Measurements from ENCODE around the gene NXPH4.

NXPH4 gene

GRCh38 chr12:57239587-57240065 is 23.0 kb downstream of the NXPH4 start:
- Histone ChIP-seq H2BK5ac (ENCODE audit: low read depth, low read length, poor library complexity) (no peak overlapping the region), H3K4me1 (ENCODE audit: control insufficient read depth in 1 of 2, insufficient read depth in 2 of 2, low read length in 2 of 2) (peaks cover 20 to 33% of the 10 kb centered on the region in 2 experiments), H3K27me3 (ENCODE audit: insufficient read depth, low read length) (peaks cover 68% of the 10 kb centered on the region), H3K4ac (ENCODE audit: low read depth, low read length) (no peak overlapping the region), H4K12ac (ENCODE audit: low read depth, low read length) (no peak overlapping the region), H2AK5ac (ENCODE audit: low read length) (no peak overlapping the region), H3K36me3 (ENCODE audit: control insufficient read depth in 1 of 2, insufficient read depth in 2 of 2, low read length in 2 of 2) (peaks cover under 1 to 1% of the 10 kb centered on the region in 2 experiments), H3K18ac (ENCODE audit: low read length) (no peak overlapping the region), H3K79me2 (ENCODE audit: control insufficient read depth, insufficient read depth, low read length, poor library complexity) (peaks cover 2% of the 10 kb centered on the region), H3K79me1 (ENCODE audit: low read length) (peaks cover 2% of the 10 kb centered on the region), H3K9ac (ENCODE audit: low read length) (no peak overlapping the region), H2AFZ (ENCODE audit: insufficient read depth, low read length, poor library complexity) (no peak overlapping the region), H3K23ac (ENCODE audit: low read length) (no peak overlapping the region), H4K91ac (ENCODE audit: low read depth, low read length) (peak overlapping the region; percentile 40), H3K4me3 (ENCODE audit: low read depth, low read length) (no peak overlapping the region), H2BK120ac (ENCODE audit: insufficient read depth, low read length, poor library complexity) (no peak overlapping the region), H4K8ac (ENCODE audit: low read depth, low read length) (no peak overlapping the region), H3K14ac (ENCODE audit: low read length) (no peak overlapping the region), H3K4me2 (ENCODE audit: low read length) (peak overlapping the region; percentile 76), H3K9me3 (ENCODE audit: insufficient read depth, low read depth, low read length) (peaks cover 6% of the 10 kb centered on the region), H2BK12ac (ENCODE audit: low read length) (no peak overlapping the region), H3K27ac (ENCODE audit: low read depth, low read length) (no peak overlapping the region)
- WGBS (ENCODE audit: extremely low coverage, insufficient coverage, insufficient read length) = no CpG with 5 or more reads among the region's 14 CpGs
- no peak for DNase-seq

DNA sequence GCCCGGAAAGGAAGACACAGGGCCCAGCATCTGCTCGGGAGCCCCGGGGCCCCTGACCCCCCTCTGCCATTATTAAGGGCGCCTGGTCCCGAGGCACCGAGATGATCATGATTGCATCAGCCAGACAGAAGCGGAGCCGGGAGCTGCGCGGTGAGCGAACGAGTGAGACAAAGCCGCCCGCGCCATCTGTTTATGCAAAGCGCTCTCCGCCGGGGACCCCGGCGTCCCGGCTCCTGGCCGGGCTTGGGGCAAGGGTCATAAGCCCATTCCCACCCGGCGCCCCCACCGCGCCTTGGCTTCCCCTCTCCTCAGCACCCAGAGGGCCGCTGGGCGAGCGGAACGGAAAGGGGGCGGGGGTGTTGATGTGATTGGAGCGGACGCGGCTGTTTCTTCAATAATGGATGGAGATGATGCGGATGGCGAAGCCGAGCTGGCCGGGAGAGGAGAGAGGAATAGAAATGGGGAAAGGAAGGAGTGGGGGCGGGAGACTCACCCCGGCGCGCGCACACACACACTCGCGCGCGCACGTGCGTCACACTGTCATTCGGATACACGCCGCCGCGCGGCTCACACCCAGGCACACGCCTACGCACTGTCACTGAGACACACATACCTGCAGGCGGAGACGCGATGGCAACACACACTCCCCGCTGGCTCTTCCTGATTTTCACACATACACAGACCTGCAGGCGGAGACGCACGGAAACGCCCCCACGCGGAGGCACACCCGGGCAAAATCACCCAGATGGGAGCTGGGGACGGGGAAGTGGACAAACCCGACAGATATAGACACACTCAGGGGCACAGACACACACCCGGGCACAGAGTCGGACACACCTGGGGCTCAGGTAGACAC is 23.7 kb downstream of the NXPH4 start:
- Histone ChIP-seq H3K27me3 (ENCODE audit: insufficient read depth, low read length) (peaks cover 68% of the 10 kb centered on the region), H2BK120ac (ENCODE audit: insufficient read depth, low read length, poor library complexity) (no peak overlapping the region), H3K9me3 (ENCODE audit: insufficient read depth, low read depth, low read length) (peaks cover 4% of the 10 kb centered on the region), H3K9ac (ENCODE audit: low read length) (no peak overlapping the region), H2BK5ac (ENCODE audit: low read depth, low read length, poor library complexity) (no peak overlapping the region), H4K12ac (ENCODE audit: low read depth, low read length) (no peak overlapping the region), H2BK12ac (ENCODE audit: low read length) (no peak overlapping the region), H3K79me2 (ENCODE audit: control insufficient read depth, insufficient read depth, low read length, poor library complexity) (peaks cover 2% of the 10 kb centered on the region), H3K4me3 (ENCODE audit: low read depth, low read length) (peak overlapping the region; percentile 26), H3K23ac (ENCODE audit: low read length) (no peak overlapping the region), H3K4me1 (ENCODE audit: control insufficient read depth in 1 of 2, insufficient read depth in 2 of 2, low read length in 2 of 2) (peaks cover 20 to 33% of the 10 kb centered on the region in 2 experiments), H2AK5ac (ENCODE audit: low read length) (no peak overlapping the region), H4K91ac (ENCODE audit: low read depth, low read length) (peak overlapping the region; percentile 40), H2AFZ (ENCODE audit: insufficient read depth, low read length, poor library complexity) (no peak overlapping the region), H3K14ac (ENCODE audit: low read length) (no peak overlapping the region), H3K36me3 (ENCODE audit: control insufficient read depth in 1 of 2, insufficient read depth in 2 of 2, low read length in 2 of 2) (no peaks in the 10 kb centered on the region), H3K27ac (ENCODE audit: low read depth, low read length) (no peak overlapping the region), H3K4ac (ENCODE audit: low read depth, low read length) (no peak overlapping the region), H3K4me2 (ENCODE audit: low read length) (peak overlapping the region; percentile 76), H3K18ac (ENCODE audit: low read length) (no peak overlapping the region), H3K79me1 (ENCODE audit: low read length) (peaks cover 2% of the 10 kb centered on the region), H4K8ac (ENCODE audit: low read depth, low read length) (no peak overlapping the region)
- WGBS (ENCODE audit: extremely low coverage, insufficient coverage, insufficient read length) = no CpG with 5 or more reads among the region's 72 CpGs
- peak; percentile 85 to 87 for DNase-seq

GRCh38 chr12:57240926-57241401 is 24.4 kb downstream of the NXPH4 start:
- H2BK120ac ChIP-seq (ENCODE audit: insufficient read depth, low read length, poor library complexity) = no peak overlapping the region
- H3K4me2 ChIP-seq (ENCODE audit: low read length) = peak overlapping the region; percentile 76
- H3K9ac ChIP-seq (ENCODE audit: low read length) = no peak overlapping the region
- peaks cover 2% of the 10 kb centered on the region for H3K79me2 ChIP-seq (ENCODE audit: control insufficient read depth, insufficient read depth, low read length, poor library complexity)
- H4K91ac ChIP-seq (ENCODE audit: low read depth, low read length) = no peak overlapping the region
- no peak overlapping the region for H2BK12ac ChIP-seq (ENCODE audit: low read length)
- peak overlapping the region; percentile 26 for H3K4me3 ChIP-seq (ENCODE audit: low read depth, low read length)
- WGBS (ENCODE audit: extremely low coverage, insufficient coverage, insufficient read length) = no CpG with 5 or more reads among the region's 19 CpGs
- H2AK5ac ChIP-seq (ENCODE audit: low read length) = no peak overlapping the region
- no peak overlapping the region for H3K14ac ChIP-seq (ENCODE audit: low read length)
- peaks cover 2% of the 10 kb centered on the region for H3K79me1 ChIP-seq (ENCODE audit: low read length)
- no peak overlapping the region for H3K23ac ChIP-seq (ENCODE audit: low read length)
- H3K4me1 ChIP-seq (ENCODE audit: control insufficient read depth in 1 of 2, insufficient read depth in 2 of 2, low read length in 2 of 2) = peaks cover 20 to 33% of the 10 kb centered on the region in 2 experiments
- DNase-seq = peak; percentile 59 to 63
- no peak overlapping the region for H3K4ac ChIP-seq (ENCODE audit: low read depth, low read length)
- H2AFZ ChIP-seq (ENCODE audit: insufficient read depth, low read length, poor library complexity) = no peak overlapping the region
- no peak overlapping the region for H3K18ac ChIP-seq (ENCODE audit: low read length)
- H4K8ac ChIP-seq (ENCODE audit: low read depth, low read length) = no peak overlapping the region
- no peak overlapping the region for H3K27ac ChIP-seq (ENCODE audit: low read depth, low read length)
- no peaks in the 10 kb centered on the region for H3K36me3 ChIP-seq (ENCODE audit: control insufficient read depth in 1 of 2, insufficient read depth in 2 of 2, low read length in 2 of 2)
- no peak overlapping the region for H2BK5ac ChIP-seq (ENCODE audit: low read depth, low read length, poor library complexity)
- no peak overlapping the region for H4K12ac ChIP-seq (ENCODE audit: low read depth, low read length)
- H3K9me3 ChIP-seq (ENCODE audit: insufficient read depth, low read depth, low read length) = peaks cover 3% of the 10 kb centered on the region
- H3K27me3 ChIP-seq (ENCODE audit: insufficient read depth, low read length) = peaks cover 63% of the 10 kb centered on the region

DNA sequence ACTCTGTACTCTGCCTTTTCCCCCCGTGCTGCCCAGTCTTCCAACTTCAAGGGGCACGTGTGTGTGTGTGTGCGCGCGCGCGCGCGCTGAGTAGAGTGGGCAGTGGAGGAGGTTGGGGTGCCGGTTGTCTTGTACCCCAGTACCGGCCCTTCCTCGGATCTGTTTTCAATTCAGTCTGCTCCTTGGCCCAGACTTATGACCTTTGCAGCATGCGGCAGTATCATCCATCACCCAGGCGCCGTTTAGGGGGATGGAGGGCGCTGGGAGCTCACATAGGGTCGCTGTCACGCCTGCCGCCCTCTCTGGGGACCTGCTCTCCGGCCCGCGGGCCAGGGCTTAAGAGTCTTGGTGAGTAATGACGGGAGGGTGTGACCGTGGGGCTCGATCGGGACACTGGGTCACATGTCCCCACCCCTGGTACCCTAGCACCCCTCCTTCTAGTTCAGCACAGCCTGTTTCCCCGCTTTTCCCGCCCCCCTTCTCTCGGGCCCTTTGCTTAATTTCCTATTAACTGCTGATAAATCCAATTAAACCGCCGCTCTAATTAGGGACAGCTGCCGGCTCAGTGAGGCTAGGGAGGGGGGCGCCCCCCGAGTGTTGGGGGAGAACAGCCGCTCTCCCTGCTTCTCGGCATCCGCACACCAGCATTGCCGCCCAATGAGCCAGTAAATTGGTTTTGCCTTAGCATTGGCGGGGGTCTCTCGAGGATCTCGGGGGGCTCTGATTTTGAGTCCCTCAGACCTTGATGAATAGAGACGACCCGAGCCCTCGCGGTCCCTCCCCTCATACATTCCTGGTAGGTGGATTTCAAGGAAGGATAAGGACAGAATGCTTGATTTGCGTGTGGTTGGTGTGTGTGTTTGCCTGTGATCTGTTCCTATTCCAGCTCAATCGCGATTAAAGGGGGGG is 25.1 kb downstream of the NXPH4 start:
- no peak overlapping the region for H2BK120ac ChIP-seq (ENCODE audit: insufficient read depth, low read length, poor library complexity)
- DNase-seq = no peak
- H3K27me3 ChIP-seq (ENCODE audit: insufficient read depth, low read length) = peaks cover 56% of the 10 kb centered on the region
- H3K18ac ChIP-seq (ENCODE audit: low read length) = no peak overlapping the region
- H3K4me3 ChIP-seq (ENCODE audit: low read depth, low read length) = no peak overlapping the region
- no peak overlapping the region for H3K14ac ChIP-seq (ENCODE audit: low read length)
- no peak overlapping the region for H3K9ac ChIP-seq (ENCODE audit: low read length)
- H2BK5ac ChIP-seq (ENCODE audit: low read depth, low read length, poor library complexity) = no peak overlapping the region
- peaks cover 3% of the 10 kb centered on the region for H3K9me3 ChIP-seq (ENCODE audit: insufficient read depth, low read depth, low read length)
- H2BK12ac ChIP-seq (ENCODE audit: low read length) = no peak overlapping the region
- no peak overlapping the region for H2AK5ac ChIP-seq (ENCODE audit: low read length)
- H2AFZ ChIP-seq (ENCODE audit: insufficient read depth, low read length, poor library complexity) = no peak overlapping the region
- H3K4me2 ChIP-seq (ENCODE audit: low read length) = no peak overlapping the region
- H3K4ac ChIP-seq (ENCODE audit: low read depth, low read length) = no peak overlapping the region
- peaks cover 20 to 33% of the 10 kb centered on the region in 2 experiments for H3K4me1 ChIP-seq (ENCODE audit: control insufficient read depth in 1 of 2, insufficient read depth in 2 of 2, low read length in 2 of 2)
- H4K12ac ChIP-seq (ENCODE audit: low read depth, low read length) = no peak overlapping the region
- no peak overlapping the region for H4K8ac ChIP-seq (ENCODE audit: low read depth, low read length)
- H3K27ac ChIP-seq (ENCODE audit: low read depth, low read length) = no peak overlapping the region
- no peaks in the 10 kb centered on the region for H3K36me3 ChIP-seq (ENCODE audit: control insufficient read depth in 1 of 2, insufficient read depth in 2 of 2, low read length in 2 of 2)
- peaks cover 2% of the 10 kb centered on the region for H3K79me2 ChIP-seq (ENCODE audit: control insufficient read depth, insufficient read depth, low read length, poor library complexity)
- H3K79me1 ChIP-seq (ENCODE audit: low read length) = peaks cover 2% of the 10 kb centered on the region
- H4K91ac ChIP-seq (ENCODE audit: low read depth, low read length) = no peak overlapping the region
- H3K23ac ChIP-seq (ENCODE audit: low read length) = no peak overlapping the region
- no CpG with 5 or more reads among the region's 48 CpGs for WGBS (ENCODE audit: extremely low coverage, insufficient coverage, insufficient read length)
